Hematopoietic multipotent progenitor cell (in vitro differentiated cells): ENCODE measurements around the gene MICU1. TPM values are rescaled to one million over a fixed set of nuclear protein-coding genes. Genes with fewer than 3 reads are reported as not detected.
"Not testable (repeated sequence)": the region's sequence is repeated elsewhere in the genome, so short reads cannot be mapped to it uniquely, and the experiment has no call there.

Source experiments
- DNase-seq, 3 donors: peaks; one replicate each; pipeline ENCODE4 v3.0.0-alpha.2; 2011 to 2015; ENCODE audit warnings: low read depth in 2 of 3, low spot score in 2 of 3
- total RNA-seq: library from RNA; depleted of rRNA; stranded (reverse); fragments of >200 nt; gene quantifications from one replicate; pipeline ENCODE4 v1.2.3, GENCODE V29; 2012

MICU1 gene
- total RNA-seq, 1 donor = 19.4 TPM

GRCh38 chr10:72564596-72564995 is 61.3 kb downstream of the MICU1 start:
- DNase-seq = no peak

GRCh38 chr10:72563327-72563932 is 62.4 kb downstream of the MICU1 start:
- peak in 2 of 3 donors; percentile 33 to 53 for DNase-seq

GRCh38 chr10:72561745-72562166 is 64.1 kb downstream of the MICU1 start:
- DNase-seq = no peak

- DNase-seq = no peak
Observed at GRCh38 chr10:72557362-72557761, 68.5 kb downstream of the MICU1 start.

- no peak for DNase-seq
Observed at GRCh38 chr10:72552857-72553256, 73.0 kb downstream of the MICU1 start.

- DNase-seq = no peak
Observed at GRCh38 chr10:72550239-72550638, 75.6 kb downstream of the MICU1 start.

- DNase-seq = no peak
Observed at GRCh38 chr10:72545546-72545945, 80.3 kb downstream of the MICU1 start.

- not testable (repeated sequence) for DNase-seq
Observed at GRCh38 chr10:72543855-72544254, 82.0 kb downstream of the MICU1 start.

GRCh38 chr10:72542396-72542815 is 83.5 kb downstream of the MICU1 start:
- no peak for DNase-seq

GRCh38 chr10:72541337-72541736 is 84.5 kb downstream of the MICU1 start:
- no peak for DNase-seq

- no peak for DNase-seq
Observed at GRCh38 chr10:72540193-72540807, 85.6 kb downstream of the MICU1 start.

- DNase-seq = no peak
Observed at GRCh38 chr10:72539137-72539536, 86.7 kb downstream of the MICU1 start.

- no peak for DNase-seq
Observed at GRCh38 chr10:72525689-72526088, 100.2 kb downstream of the MICU1 start.

GRCh38 chr10:72525277-72525676 is 100.6 kb downstream of the MICU1 start:
- no peak for DNase-seq

- DNase-seq = no peak
Observed at GRCh38 chr10:72524489-72524888, 101.4 kb downstream of the MICU1 start.

GRCh38 chr10:72523932-72524396 is 101.9 kb downstream of the MICU1 start:
- DNase-seq = no peak

GRCh38 chr10:72523062-72523461 is 102.8 kb downstream of the MICU1 start:
- DNase-seq = no peak

- no peak for DNase-seq
Observed at GRCh38 chr10:72517244-72517643, 108.6 kb downstream of the MICU1 start.

GRCh38 chr10:72515455-72515854 is 110.4 kb downstream of the MICU1 start:
- DNase-seq = no peak

GRCh38 chr10:72513910-72514309 is 112.0 kb downstream of the MICU1 start:
- DNase-seq = no peak

GRCh38 chr10:72511459-72511858 is 114.4 kb downstream of the MICU1 start:
- peak in 1 of 3 donors; percentile 5 for DNase-seq

- DNase-seq = peak in 1 of 3 donors; percentile 28
Observed at GRCh38 chr10:72509941-72510340, 115.9 kb downstream of the MICU1 start.
